Testis (tissue), 2 donors: ENCODE results near the gene MEIKIN.

Source experiments
- CTCF ChIP-seq, 3 experiments: fragments of 450-650 bp in 2 of 3; fragments of 200-600 bp in 1 of 3; sonication (generic) in 1 of 3; IDR thresholded peaks; one replicate each; pipeline ENCODE4 v1.5.1; 2016 to 2019; ENCODE audit warnings: antibody characterized with exemption in 3 of 3, mild to moderate bottlenecking in 2 of 3, moderate library complexity in 1 of 3
- POLR2A ChIP-seq: fragments of 450-650 bp; IDR thresholded peaks from one replicate; pipeline ENCODE4 v1.6.1; 2017; ENCODE audit warnings: antibody characterized with exemption, mild to moderate bottlenecking, moderate library complexity

GRCh38 chr5:131973089-131973712 lies 27.7 kb upstream of the MEIKIN start:
- TF ChIP-seq CTCF (IDR thresholded peaks at IDR 0.05): no peak
- no peak for TF ChIP-seq POLR2A
